HG03175 (cell line): ENCODE measurements around the gene SCML2.
"Not testable (repeated sequence)": the region's sequence is repeated elsewhere in the genome, so short reads cannot be mapped to it uniquely, and the experiment has no call there.

ENCODE experiments used
- ATAC-seq: cut with Tn5 transposase; IDR thresholded peaks from one replicate; pipeline ENCODE4 v1.9.1; 2021; ENCODE audit warnings: mild to moderate bottlenecking, moderate library complexity; ENCODE audit not compliant: unreplicated experiment

SCML2 gene

DNA sequence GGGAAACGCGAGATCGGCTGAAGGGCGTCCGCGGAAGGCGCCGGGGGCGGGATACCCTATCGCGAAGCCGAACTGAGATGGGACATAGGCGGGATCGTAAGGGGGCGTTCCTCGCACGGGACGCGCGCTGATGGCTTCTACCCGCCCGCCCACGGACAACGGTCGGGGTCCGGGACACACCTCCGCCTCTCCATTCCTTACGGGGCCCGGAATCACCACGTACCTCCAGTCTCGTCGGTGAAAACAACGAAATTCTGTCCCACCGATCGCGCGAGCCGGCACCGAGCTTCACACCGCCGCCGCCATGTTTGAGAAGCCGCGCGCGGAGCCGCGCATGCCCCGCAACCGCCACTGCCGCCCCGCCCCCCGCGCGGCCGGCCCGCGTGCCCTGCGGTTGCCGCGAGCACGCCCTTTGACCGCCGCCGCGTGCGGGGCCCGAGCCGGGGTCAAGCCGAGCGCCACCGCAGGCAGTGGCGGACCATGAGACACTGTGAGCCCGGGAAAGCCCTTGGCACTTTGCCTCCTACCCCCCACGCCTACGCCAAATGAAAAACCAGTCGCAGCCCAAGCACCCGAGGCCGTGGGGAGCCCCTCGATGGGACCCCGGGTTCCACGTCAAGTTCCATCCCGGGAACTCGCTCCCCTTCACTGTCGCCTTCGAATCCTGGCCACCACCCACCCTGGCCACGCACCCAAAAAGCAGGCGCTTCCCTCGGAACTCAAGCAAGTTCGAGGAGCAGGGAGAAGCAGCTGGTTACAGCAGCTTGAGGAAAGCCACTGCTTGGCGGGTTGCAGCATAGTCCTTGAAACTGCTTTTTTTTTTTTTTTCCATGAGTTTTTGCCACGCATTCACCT lies at the start of gene SCML2:
Gene SCML2 (minus strand): TSS at position 320 of the 855 bp plus-strand sequence. CDS start 20,617 bp downstream, outside the sequence.
- ATAC-seq: no peak

DNA sequence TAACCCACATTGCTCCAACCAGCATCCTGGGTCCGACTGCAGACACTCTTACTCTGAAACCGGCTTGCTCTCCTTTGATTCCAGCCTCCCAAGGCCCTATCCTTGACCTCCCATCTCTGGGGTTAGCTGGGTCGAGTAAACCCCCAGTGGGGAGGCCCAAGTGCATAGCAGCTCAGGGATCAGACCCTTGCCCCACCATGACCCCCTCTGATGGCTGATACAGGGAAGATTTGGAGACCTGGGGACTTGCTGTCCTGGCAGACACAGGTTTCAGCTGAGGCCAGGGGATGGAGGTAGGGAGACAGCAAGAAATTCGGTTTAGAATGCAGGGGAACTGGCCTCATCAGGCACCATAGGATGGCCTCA lies 47.3 kb upstream of the SCML2 start:
- no peak for ATAC-seq

DNA sequence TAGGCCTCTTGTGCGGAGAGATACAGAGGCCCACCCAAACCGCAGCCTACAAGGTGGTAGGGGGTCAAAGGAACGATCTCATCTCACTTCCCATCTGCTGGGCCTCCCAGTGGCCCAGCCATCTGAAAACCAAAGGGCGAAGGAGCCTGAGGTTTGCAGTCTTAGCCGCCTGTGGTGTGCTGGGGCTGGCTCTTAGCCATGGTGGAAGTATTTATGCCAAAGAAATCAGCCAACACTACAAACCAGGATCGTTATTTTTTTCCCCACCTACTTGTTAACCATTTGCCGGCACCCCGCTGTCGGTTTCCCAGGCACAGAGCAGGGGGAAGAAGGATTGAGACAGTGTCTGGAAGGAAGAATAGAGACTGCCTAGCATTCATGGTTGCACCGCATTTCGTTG lies 40.0 kb upstream of the SCML2 start:
- ATAC-seq: no peak

DNA sequence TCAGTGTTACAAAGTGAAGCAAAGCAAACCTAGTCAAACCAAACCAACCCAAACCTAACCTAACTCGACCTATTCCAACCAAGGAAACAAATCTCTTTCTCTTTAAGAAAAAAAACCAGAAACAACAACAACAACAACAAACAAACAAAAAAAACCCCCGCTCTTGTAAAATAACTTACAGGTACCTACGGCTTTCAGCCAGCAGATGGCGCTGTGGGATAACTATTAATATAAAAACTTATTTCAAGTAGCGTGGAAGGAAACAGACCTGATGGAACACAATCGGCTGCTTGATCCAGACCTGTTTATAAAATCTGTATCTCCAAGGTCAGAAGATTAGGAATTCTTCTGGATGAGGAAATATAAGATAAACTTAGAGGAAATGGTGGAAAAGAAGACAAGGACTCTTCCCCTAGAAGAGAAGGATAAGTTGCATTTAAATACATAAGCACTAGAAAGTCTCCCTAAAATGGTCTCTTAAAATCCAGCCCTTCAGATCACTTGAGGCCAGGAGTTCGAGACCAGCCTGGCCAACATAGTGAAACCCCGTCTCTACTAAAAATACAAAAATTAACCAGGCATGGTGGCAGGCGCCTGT lies 36.6 kb upstream of the SCML2 start:
- ATAC-seq: no peak

DNA sequence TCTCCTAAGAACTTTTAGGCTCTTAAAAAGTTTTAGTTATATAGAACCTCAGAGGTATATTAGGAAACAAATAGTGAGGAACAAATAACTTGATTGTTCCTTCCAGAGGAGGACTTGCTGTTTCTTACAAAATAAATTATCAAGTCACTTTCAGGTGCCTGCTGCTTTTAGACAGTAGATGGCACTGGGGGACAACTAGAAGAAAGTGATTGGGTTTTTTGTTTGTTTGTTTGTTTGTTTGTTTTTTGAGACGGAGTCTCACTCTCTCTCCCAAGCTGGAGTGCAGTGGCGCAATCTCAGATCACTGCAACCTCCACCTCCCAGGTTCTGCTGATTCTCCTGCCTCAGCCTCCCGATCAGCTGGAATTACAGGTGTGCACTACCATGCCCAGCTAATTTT lies 35.5 kb upstream of the SCML2 start:
- ATAC-seq: no peak

DNA sequence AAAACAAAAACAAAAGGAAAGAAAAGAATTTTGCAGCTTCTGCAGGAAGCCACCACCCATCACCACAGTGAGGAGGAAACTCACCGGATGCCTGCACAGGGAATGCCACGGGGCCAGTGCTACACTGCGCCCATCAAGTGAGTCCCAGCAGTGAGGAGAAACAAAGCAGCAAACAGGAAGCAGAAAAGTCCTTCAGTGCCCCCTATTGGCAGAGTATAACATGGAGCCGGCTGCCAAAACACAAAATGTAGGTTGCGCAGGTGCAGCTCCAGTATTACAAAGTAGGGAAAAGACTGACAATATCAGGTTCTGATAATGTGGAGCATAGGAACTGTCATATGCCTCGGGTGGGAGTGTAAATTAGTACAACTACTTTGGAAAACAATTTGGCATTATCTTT lies 23.3 kb upstream of the SCML2 start:
- no peak for ATAC-seq

DNA sequence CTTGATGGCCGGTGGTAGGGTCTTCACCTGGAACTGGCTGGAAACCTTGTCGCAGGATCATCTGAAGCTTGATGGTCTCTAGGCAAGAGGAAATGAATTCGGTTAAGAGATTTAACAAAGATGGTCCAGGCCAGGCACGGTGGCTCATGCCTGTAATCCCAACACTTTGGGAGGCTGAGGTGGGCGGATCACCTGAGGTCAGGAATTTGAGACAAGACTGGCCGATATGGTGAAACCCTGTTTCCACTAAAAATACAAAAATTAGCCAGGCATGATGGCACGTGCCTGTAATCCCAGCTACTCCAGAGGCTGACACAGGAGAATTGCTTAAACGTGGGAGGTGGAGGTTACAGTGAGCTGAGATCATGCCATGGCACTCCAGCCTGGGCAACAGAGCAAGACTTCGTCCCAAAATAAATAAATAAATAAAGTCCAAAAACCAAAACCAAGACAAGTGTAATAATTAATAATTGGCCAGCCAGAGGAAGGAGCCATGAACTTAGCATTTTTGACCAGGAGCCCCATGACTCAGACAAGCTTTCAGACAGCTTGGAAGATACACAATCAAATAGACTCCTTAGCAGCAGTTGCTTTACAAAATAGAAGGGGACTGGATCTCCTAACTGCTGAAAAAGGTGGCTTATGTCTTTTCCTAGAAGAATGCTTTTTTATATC lies 20.8 kb upstream of the SCML2 start:
- not testable (repeated sequence) for ATAC-seq

DNA sequence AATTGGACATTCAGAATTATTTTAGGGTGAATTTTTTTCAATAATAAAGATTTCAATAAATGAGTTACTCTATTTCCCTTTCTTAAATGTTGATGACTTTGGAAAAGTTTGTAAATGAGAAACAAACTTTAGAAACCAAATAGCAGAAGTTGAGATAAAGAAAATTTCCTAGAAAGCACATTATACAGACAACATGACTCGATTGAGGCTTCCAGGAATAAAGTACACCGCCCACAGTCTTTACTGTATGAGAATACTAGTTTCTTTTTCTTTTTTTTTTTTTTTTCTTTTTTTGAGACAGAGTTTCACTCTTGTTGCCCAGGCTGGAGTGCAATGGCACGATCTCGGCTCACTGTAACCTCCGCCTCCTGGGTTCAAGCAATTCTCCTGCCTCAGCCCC lies 14.6 kb upstream of the SCML2 start:
- ATAC-seq: not testable (repeated sequence)

DNA sequence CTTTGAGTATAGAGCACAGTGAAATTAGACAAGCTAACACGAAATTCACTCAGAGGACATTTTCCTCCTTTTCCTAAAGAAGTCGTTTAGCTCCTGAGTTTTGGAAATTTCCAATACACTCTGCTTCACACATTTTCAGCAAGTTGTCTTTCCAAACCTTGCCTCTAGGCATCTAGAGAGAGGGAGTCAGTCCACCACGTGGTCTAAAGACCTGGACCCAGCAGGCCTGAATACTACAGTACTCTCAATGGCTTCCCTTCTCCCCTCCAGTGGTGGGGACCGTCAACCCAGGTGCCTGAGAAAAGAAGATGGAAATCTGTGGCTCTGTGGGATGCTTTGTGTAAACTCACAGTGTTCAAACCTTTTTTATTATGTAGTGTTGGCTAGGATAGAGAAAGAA lies 13.9 kb upstream of the SCML2 start:
- ATAC-seq: no peak

DNA sequence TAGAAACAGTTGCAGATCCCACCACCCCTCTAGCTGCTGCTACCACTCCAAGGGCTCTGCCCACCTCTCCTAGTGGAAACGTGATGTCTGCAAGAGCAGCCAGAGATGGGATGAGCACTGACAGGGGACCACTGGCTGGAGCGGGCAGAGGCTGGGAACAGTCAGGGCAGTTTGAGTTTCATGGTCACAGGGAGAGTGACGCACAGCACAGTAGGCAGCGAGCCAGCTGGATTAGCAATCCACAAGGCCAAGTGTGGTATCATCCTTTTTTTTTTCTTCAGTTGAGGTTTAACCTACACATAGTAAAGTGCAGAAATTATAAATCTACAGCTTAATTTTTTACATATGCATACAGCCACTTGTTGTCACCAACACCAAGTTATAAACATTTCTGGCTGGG lies 6.4 kb upstream of the SCML2 start:
- no peak for ATAC-seq

DNA sequence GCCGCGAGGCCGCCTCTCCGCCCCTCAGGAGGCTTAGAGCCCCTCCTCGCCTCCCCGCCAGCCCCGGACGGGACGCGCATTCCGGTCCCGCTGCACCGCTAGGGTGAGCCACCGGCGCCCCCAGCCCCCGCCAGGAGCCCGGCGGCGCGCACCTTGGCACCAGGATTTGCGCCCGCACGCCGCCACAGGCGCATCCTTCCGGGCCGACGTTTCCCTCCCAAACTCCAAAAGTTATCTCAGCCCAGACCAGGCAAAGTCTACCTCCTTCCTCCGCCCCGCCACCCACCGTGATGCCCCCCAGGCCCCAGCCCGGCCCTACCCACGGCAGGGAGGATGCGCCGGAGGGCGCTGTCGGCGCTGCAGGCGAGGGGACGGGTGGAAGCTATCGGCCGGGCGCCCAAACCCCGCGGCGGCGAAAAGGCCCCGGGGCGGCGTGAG lies 538 bp downstream of the SCML2 start:
- ATAC-seq: no peak

DNA sequence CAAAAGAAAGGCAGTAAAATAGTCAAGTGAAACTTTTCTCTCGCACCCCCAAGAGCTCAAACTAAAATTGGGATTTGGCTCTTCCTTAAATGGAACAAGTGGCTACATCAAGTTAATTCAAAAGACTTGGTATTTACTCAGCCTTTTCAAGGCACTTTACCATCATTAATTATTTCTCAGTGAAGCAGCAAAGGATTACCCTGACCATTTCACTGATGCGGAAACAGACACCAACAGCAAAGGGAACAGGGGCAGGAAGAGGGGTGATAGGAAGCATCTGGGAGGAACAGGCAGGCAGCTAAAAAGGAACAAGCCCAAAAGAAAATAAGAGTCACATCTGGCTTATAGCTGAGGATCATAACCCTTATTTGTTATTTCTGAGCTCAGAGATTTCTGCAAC lies 2.7 kb downstream of the SCML2 start:
- ATAC-seq: no peak

DNA sequence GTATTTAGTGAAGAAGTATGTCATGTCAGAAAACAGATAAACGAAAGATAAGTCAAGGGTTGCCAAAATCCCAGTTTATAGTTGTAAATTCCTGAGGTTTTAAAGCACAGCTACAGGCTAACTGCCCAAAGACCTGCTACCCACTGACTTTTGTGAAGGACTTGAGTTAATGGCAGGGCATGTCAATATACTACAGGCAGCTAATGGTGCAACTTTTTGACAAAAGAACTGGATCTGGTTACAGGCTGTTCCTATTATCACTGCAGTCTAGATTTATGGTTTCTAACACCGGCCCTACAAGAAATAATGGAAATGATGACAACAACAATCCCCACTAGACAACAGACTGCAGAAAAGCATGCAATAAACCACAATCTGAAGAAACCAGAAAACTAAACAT lies 6.4 kb downstream of the SCML2 start:
- no peak for ATAC-seq

DNA sequence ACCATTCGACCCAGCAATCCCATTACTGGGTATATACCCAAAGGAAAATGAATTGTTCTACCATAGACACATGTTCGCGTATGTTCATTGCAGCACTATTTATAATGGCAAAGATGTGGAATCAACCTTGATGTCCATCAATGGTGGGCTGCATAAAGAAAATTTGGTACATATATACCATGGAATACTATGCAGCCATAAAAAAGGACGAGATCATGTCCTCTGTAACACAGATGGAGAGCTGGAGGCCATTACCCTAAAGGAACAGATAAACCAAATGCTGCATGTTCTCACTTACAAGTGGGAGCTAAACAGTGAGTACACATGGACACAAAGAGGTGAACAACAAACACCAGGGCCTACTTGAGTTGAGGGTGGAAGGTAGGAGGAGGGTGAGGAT lies 45.1 kb downstream of the SCML2 start:
- ATAC-seq: no peak

DNA sequence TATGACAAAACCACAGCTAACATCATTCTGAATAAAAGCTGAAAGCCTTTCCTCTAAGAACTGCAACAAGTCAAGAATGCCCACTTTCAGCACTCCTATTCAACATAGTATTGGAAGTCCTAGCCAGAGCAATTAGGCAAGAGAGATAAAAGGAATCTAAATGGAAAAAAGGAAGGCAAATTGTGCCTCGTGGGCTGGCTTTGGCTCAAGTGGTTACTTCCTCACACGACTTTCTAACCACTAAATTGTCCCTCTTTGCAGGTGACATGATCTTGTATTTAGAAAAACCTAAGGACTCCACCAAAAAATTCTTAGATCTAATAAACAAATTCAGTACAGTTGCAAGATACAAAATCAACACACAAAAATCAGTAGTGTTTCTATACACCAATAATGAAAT lies 57.2 kb downstream of the SCML2 start:
- ATAC-seq: no peak

DNA sequence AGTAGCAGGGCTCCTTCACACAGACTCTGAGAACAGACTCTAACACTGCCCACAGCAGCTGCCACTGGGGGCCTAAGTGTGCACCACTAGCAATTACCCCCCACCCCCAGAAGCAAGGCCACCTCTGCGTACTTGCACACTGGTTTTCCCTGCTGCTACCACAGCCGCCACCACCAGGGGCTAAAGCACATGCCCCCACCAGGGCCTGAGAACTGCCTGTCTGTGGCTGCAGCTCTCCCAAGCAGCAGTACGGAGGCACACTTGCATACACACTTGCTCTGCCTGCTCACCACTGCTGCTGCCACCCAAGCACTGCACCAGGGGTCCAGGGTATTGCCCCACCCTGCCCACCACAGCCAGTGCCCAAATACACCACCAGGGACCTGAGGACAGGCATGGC lies 59.6 kb downstream of the SCML2 start:
- no peak for ATAC-seq

DNA sequence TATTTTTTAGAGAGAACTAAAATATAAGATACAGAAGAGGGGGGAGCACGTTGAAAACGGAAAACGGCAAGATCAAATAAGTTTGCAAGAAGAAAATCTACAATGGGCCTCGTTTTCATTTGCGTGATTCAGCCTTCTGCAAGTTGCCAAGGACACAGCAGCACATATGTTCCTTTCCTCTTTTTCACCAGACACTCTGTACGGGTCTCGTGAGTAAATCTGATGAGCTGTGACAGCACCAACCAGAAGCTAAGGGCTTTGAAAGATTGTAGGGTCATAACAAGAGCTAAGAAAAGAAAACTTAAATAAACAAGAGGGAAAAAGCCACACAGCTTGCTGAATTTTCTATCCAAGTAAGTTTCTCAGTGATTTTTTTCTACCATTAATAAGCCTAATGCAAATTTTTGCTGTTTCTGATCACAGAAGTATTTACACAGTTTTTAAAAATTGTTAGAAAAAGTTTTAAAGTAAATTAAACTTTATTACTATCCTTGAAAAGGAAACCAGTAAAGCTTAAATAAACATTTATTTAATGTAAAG lies 63.4 kb downstream of the SCML2 start:
- no peak for ATAC-seq

DNA sequence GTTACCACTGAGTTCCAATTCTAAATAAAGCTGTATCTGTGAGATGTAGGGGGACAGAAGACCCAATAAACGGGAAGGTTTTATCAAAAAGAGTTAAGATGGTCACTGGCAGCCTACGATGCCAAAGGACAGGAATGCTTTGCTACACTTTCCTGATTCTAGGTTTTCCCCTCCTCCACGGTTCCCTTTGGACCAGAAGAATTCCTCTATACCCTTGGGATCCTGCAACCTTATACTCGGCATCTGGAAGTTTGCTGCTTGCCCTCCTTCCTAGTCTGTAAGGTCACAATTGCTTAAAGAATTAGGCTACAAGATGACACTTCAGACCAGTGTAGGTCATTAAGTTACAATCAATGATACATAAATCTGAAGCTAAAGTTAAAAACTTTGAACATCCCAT lies 64.3 kb downstream of the SCML2 start:
- ATAC-seq: no peak

DNA sequence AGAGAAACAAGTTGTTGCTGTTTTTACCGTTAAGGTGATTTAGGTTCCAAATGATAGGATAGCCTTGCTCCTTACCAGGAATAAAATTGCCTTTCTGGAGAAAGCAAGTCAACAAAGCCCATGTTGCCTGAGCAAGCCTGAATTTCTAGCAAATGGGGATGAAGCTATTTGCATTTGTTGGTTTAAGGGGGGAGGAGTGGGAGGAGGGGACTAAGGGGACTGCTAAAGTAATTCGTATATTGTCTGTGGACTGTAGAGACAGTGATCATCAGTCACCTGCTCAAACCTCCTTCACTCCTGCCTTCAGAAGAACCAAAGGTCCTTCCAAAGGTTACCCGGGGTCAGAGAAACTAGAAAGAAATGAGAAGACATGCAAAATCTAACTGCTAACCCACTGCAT lies 65.8 kb downstream of the SCML2 start:
- no peak for ATAC-seq

DNA sequence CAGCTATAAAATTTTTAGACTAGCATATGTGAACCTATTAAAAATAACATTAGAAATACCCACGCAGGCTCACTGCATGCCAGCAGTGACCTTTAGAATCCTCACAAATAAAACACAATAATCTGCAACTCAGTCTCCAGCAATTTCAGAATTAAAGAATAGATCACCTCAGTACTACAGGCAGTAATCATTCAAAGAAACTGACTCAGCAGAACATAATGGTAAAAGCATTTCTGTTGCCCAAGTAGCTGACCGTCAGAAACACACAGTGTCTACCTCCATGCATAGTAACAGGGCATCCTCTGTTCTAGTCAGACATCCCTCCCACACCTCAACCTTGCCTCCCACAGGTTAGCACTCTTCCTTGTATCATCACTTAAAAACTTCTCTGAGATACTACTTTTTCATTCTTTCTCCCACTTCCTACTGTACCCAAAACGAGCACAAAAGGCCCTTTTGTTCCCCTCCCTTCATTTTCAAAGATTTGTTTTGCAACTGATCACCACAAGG lies 68.1 kb downstream of the SCML2 start:
- no peak for ATAC-seq

DNA sequence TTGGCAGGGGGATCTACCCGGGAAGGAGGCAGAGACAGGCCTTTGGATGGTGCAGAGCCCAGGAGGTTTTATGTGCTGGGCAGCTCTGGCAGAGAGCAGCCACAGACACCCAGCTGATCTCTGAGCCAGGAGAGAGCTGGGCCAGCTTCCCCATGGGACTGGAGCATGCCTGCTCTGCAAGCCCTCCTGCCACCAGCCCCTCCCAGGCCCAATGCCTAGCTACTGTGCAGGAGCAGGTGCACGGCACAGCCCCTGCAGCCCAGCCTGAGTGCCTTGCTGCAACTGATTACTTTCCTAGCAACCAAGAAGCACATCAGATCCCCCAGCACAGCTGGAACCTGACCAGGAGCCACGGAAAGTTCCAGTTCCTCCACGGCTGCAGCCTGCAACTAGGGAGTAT lies 76.0 kb downstream of the SCML2 start:
- ATAC-seq: no peak

DNA sequence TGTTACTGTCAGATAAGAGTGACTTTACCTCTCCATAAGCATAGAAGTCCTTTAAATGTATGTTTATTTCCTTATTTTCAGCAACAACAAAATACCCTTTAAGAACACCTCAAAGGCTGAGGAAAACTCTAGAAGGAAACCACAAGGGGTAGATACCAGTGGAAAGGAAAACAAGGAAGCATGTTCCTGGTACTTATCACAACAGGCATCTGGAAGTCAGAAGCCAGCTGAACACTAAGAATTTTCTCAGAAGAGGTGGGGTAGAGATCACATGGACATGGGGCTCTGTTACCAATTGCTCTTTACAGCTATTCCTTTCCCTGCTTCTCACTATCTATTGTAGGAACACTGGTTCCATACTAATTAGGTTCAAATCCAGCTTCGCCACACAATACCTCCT lies 82.3 kb downstream of the SCML2 start:
- no peak for ATAC-seq
